Measurements from ENCODE around the gene PRKN.

PRKN gene

DNA sequence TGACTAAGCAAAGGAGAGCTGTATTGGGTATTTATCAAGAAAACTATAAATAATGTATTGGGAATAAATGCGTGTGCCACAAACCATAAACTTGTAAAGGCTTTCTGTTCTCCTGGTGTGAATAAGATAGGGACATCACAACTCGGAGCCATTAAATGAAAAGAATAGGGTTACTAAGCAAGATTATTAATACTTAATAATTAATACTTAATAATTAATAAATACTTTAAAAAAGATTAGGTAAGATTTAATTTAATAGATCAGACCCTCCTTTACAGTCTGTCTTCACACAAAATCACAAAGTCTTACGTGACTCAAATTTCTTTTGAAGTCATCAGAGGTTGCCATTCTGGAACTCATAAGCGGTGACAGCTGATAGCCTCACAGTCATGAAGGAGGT, 648.9 kb downstream of the PRKN start:
- no peak for DNase-seq (ENCODE audit: extremely low read depth in 1 of 2, low read depth in 1 of 2)

GRCh38 chr6:162078126-162078525, 649.4 kb downstream of the PRKN start:
- no peak for DNase-seq (ENCODE audit: extremely low read depth in 1 of 2, low read depth in 1 of 2)

DNA sequence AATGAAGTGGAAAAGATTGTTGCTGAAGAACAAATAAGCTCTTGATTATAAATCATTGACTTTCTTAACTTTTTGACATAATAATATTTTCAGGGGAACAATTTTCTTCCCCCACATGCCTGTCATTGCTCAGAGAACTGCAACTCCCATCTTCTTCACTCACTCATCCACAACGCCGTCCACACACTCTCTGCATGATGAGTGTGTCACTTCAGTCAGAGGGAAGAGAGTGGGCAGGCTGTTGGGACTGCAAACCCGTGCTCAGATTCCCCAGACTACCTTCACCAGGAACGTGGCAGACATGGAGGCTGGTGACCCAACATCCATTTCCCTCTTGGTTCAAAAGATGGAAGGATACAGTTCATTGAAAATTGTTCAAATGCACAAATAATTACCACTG, 650.8 kb downstream of the PRKN start:
- DNase-seq (ENCODE audit: extremely low read depth in 1 of 2, low read depth in 1 of 2), result no peak

- DNase-seq (ENCODE audit: extremely low read depth in 1 of 2, low read depth in 1 of 2), result no peak
Observed at GRCh38 chr6:162074641-162075275, 652.8 kb downstream of the PRKN start.

DNA sequence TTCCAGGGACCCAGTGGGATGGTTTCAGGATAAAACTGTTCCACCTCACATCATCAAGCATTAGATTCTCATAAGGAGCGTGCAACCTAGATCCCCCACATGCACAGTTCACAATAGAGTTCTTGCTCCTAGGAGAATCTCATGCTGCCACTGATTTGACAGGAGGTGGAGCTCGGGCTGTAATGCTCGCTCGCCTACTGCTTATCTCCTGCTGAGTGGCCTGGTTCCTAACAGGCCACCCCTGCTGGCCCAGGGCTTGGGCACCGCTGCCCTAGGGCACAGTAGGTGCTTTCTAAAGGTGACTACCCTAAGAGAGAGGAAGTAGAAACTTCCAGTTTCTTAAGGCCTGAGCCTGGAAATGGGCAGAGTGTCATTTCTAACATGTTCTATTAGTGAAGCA, 656.9 kb downstream of the PRKN start:
- DNase-seq (ENCODE audit: extremely low read depth in 1 of 2, low read depth in 1 of 2), result no peak

DNA sequence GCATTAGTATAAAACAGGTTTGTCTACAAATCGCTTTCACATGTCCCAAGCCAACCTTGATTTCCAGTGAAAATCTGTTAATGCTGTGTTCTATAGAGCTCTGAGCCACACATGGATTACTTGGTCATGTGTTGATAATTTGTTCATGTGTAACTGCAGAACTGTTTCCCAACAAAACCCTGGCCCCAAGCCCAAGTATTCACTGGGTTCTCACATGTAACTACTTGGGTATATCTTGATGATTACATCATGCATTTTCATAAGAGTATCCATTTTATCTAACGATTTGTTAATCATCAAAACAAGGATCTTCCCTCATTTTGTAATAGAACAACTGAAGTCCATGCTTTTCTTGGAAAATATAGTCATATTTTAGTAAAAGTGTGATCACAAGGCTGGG, 657.6 kb downstream of the PRKN start:
- no peak for DNase-seq (ENCODE audit: extremely low read depth in 1 of 2, low read depth in 1 of 2)

GRCh38 chr6:162068340-162068739, 659.2 kb downstream of the PRKN start:
- no peak for DNase-seq (ENCODE audit: extremely low read depth in 1 of 2, low read depth in 1 of 2)

- no peak for DNase-seq (ENCODE audit: extremely low read depth in 1 of 2, low read depth in 1 of 2)
Observed at GRCh38 chr6:162063666-162064065, 663.9 kb downstream of the PRKN start.

DNA sequence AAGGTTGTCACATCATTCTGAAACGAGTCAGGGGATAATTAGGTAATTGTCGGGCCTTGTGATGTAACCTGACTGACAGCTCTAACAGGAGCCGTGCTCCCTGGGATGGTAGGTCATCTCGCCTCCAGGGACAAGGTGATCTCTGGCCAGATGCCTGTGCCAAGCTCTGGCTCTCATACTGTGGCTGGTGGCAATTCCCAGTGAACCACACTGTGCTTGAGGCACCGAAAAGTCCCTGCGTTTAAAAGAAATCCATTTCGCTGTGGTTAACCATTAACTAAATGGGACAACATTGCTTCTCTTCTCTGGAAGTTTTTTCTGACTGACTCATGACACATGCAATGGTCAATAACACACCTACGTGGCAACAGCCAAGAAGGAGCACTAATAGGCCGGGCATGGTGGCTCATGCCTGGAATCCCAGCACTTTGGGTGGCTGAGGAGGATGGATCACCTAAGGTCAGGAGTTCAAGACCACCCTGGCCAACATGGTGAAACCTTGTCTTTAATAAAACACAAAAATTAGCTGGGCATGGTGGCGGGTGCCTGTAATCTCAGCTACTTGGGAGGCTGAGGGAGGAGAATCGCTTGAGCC, 669.2 kb downstream of the PRKN start:
- no peak for DNase-seq (ENCODE audit: extremely low read depth in 1 of 2, low read depth in 1 of 2)

DNA sequence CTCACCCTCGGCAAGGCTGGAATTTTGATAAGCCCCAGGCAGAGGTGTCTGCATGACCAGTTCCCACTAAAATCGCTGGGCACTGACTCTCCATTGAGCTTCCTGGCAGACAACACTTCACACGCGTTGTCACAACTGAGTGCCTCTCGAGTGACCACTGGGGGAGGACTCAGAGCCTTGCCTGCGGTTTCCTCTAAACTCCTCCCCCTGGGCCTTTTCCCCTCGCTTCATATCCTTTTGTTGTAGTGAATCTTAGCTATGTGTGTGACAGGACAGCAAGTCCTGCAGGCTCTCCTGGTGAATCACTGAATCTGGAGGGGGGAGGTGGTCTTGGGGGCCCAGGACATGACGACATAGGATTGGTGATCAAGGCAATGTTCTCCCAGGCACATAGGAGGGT, 670.8 kb downstream of the PRKN start:
- DNase-seq (ENCODE audit: extremely low read depth in 1 of 2, low read depth in 1 of 2), result no peak

GRCh38 chr6:162056061-162056460, 671.5 kb downstream of the PRKN start:
- DNase-seq (ENCODE audit: extremely low read depth in 1 of 2, low read depth in 1 of 2), result no peak

DNA sequence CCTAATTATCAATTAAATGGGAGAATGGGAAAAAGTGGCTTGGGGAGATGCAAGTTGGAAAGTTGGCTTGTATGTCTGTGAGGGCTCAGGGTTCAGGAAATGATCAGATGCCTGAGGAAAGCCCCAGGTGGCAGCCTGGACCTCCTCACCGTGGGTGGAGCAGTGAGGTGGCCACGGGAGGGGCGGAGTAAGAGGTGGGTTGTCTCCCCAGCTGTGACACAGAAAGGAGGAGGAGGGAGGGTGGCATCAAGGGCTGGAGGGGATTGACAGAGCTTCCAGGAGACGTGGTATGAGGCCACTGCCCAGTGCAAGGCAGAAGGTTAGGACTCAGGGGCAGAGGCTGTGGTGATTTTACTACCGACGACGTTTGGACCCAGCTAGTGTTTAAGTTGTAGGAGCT, 672.2 kb downstream of the PRKN start:
- DNase-seq (ENCODE audit: extremely low read depth in 1 of 2, low read depth in 1 of 2), result no peak

DNA sequence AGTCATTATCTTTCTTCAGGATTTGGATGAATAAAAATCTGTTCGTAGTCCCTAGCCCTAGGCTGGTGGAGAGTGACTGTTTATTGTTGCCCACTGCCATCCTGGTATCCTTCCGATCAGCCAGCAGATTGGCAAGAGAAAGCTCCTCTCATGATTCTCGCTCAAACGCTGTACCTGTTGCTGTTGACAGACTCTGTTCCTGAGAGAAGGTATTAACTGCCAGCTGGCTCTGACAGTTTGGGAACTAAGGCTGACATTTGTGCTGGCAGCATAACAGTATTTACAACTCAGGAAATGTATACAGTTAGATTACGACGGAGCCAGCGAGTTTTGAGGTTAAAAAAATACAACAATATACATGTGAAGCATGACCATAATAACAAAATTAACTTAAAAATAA, 674.5 kb downstream of the PRKN start:
- no peak for DNase-seq (ENCODE audit: extremely low read depth in 1 of 2, low read depth in 1 of 2)

GRCh38 chr6:162050579-162050978, 677.0 kb downstream of the PRKN start:
- no peak for DNase-seq (ENCODE audit: extremely low read depth in 1 of 2, low read depth in 1 of 2)

- no peak for DNase-seq (ENCODE audit: extremely low read depth in 1 of 2, low read depth in 1 of 2)
Observed at GRCh38 chr6:162046324-162046723, 681.2 kb downstream of the PRKN start.

DNA sequence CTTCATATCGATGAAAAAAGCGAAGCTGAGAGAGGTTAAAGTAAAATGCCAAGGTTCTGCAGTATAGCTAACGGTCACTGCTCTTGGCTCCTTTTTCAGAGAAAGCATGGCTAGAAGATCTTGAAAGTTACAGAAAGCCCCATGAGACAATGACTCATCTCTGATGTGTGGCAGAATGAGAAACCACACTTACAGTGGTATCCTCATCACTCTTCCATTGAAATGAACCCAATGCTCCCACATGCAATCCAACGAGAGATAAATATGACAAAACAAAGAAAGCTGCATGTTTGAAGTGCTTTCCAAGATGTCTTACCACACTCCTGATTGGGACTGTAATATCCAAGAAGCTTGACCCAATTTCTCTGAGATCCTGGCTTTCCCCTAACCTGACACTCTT, 694.9 kb downstream of the PRKN start:
- DNase-seq (ENCODE audit: extremely low read depth in 1 of 2, low read depth in 1 of 2), result no peak

DNA sequence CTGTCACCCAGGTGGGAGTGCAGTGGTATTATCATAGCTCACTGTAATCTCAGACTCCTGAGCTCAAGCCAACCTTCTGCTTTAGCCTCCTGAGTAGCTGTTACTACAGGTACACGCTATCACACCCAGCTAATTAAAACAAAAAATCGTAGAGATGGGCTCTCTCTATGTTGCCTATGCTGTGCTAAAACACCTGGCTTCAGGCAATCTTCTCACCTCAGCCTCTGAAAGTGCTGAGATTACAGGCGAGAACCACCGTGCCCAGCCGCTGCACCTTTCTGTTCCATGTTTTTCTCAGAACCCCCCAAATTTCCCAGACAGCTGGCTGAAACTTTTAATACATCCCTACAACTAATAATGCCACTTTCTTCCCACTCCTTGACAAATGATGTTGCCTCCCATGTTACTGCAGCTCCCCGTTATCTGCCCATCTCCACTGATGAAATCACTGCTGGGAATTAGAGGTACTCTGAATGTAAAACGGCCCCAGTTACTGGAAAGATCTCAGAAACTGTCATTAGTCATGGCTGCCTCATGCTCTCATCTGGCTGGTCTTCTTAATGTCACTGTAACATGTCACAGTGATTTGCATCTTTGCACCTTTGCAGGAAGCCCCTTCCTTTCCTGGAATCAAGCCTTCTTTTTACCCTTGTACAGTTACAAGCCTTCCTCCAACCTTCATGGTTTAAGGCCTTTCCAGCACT, 697.5 kb downstream of the PRKN start:
- no peak for DNase-seq (ENCODE audit: extremely low read depth in 1 of 2, low read depth in 1 of 2)

GRCh38 chr6:162026843-162027242, 700.7 kb downstream of the PRKN start:
- no peak for DNase-seq (ENCODE audit: extremely low read depth in 1 of 2, low read depth in 1 of 2)

DNA sequence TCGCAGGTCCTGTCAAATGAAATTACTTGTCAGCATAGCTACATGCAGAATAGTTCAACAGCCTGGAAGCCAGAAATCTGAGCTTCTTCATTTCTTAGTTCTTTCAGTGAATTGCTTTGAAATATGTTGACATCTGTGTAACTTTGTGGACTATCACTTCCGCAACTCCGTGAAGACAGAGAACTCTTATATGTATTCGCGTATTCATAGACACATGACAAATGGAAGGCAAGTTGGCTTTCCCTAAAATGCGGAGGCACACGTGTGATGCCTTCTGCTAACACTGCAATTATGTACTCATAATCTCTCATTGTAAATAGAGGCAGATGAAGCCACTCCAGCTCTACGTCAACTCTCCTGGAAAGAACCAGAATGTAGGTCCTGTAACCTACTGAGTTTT, 701.5 kb downstream of the PRKN start:
- DNase-seq (ENCODE audit: extremely low read depth in 1 of 2, low read depth in 1 of 2), result no peak

- DNase-seq (ENCODE audit: extremely low read depth in 1 of 2, low read depth in 1 of 2), result no peak
Observed at GRCh38 chr6:162019349-162019748, 708.2 kb downstream of the PRKN start.

DNA sequence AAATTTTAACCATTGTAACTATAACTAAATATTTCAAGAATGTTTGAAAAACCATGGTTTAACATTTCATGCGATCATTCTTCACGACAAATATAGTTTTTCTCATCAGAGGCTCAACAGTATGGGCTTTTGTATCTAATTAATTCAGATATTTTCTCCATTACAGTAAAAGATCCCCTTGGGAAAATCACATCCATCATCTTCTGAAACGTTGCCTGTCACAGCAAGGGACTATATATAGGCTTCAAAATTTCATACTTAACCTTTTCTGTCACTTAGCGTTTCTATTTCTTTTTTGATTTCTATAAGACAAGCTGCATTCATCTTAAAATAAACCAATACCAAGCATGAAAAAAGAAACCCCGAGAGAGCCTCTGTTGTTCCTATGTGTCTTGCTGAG, 710.0 kb downstream of the PRKN start:
- no peak for DNase-seq (ENCODE audit: extremely low read depth in 1 of 2, low read depth in 1 of 2)

DNA sequence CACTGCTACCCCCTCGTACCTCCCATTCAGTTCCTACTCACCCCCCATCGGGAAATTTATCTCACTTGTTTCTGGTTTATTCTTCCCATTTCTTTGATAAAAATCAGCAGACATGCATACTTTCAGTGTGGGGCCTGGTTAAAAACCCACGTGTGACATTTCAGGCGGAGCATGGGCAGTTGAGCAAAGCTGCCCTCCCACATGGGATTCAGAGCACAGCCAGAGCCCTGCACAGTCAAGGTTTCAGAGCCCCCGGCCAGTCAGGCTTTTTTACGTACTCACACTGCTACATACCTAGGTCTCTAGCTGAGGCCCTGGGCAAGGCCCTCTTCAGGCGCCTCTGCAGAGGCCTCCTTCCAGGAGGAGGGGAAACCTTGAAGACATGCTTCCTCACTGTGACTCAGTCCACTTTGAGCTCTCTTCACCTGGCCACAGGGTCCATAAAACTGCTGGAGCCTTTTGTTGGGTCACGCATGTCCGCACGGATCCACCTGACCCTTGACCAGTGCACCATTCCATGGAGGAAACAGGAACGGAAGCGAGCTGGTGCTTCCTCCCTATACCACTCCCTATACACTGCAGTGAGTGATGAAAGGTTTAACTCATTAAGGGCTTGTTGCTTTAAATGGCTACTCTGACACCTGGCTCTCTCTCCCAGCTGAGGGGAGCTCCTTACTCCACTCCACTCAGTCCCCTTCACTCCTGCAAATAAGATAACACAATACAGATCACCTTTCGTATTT, 713.3 kb downstream of the PRKN start:
- no peak for DNase-seq (ENCODE audit: extremely low read depth in 1 of 2, low read depth in 1 of 2)

Measured in activated CD8-positive, alpha-beta memory T cell treated with anti-CD3 and anti-CD28 coated beads for 1 hour (primary cell).